PC-9 (cell line): Measurements from ENCODE around the gene RB1. TPM values are rescaled to one million over a fixed set of nuclear protein-coding genes. Genes with fewer than 3 reads are reported as not detected.

Experiments used
- BruUV-seq: library from RNA; stranded (reverse); fragments of 400-500 nt; replicated peaks from 2 replicates; lab custom pipeline; 2021; lab: Mats Ljungman, UMichigan
- CTCF ChIA-PET: fragments of 300-600 bp; sonication (Branson Sonifier 250); formaldehyde crosslinking; loops from one replicate; lab custom pipeline; 2022; ENCODE audit warnings: antibody characterized with exemption; lab: Charles Lee
- POLR2A ChIA-PET: fragments of 300-600 bp; sonication (Branson Sonifier 250); formaldehyde crosslinking; loops from one replicate; lab custom pipeline; 2022; ENCODE audit warnings: antibody characterized with exemption; ENCODE audit not compliant: unreplicated experiment; lab: Charles Lee
- DNase-seq, 2 experiments: peaks; one replicate each; pipeline versions ENCODE4 v3.0.0 to v3.0.0-alpha.2; 2015 to 2022; ENCODE audit warnings: mixed read lengths in 1 of 2
- H2AFZ ChIP-seq: fragments of 200-600 bp; sonication (generic); 2 replicates; pipeline ENCODE4 v1.8.1; 2017; ENCODE audit warnings: antibody characterized with exemption
- H3F3A ChIP-seq: fragments of 200-600 bp; sonication (generic); 2 replicates; pipeline ENCODE4 v1.8.1; 2017; ENCODE audit warnings: antibody characterized with exemption, mild to moderate bottlenecking, low read depth; ENCODE audit not compliant: insufficient read depth
- H3K27ac ChIP-seq: fragments of 200-600 bp; sonication (generic); 2 replicates; pipeline ENCODE4 v1.6.1; 2016; ENCODE audit warnings: mixed run types
- H3K27me3 ChIP-seq: fragments of 200-600 bp; sonication (generic); 2 replicates; pipeline ENCODE4 v1.6.1; 2016; ENCODE audit warnings: low read depth, mixed run types; ENCODE audit not compliant: insufficient read depth
- H3K36me3 ChIP-seq: fragments of 200-600 bp; sonication (generic); 2 replicates; pipeline ENCODE4 v1.6.1; 2016; ENCODE audit warnings: low read depth, mixed run types
- H3K4me1 ChIP-seq: fragments of 200-600 bp; sonication (generic); replicated peaks from 2 replicates; pipeline ENCODE4 v1.6.1; 2016; ENCODE audit warnings: mixed run types; ENCODE audit not compliant: insufficient read depth
- H3K4me2 ChIP-seq: fragments of 200-600 bp; sonication (generic); 2 replicates; pipeline ENCODE4 v1.6.1; 2017; ENCODE audit warnings: mixed run types
- H3K4me3 ChIP-seq: fragments of 200-600 bp; sonication (generic); 2 replicates; pipeline ENCODE4 v1.6.1; 2016; ENCODE audit warnings: mixed run types
- H3K79me2 ChIP-seq: fragments of 200-600 bp; sonication (generic); 2 replicates; pipeline ENCODE4 v1.6.1; 2017; ENCODE audit warnings: low read depth, mixed run types
- H3K9me2 ChIP-seq: fragments of 200-600 bp; sonication (generic); 2 replicates; pipeline ENCODE4 v1.8.1; 2017; ENCODE audit warnings: mild to moderate bottlenecking; ENCODE audit not compliant: insufficient read depth
- H3K9me3 ChIP-seq: fragments of 200-600 bp; sonication (generic); 2 replicates; pipeline ENCODE4 v1.8.1; 2016; ENCODE audit warnings: low read depth; ENCODE audit not compliant: insufficient read depth
- H4K20me1 ChIP-seq: fragments of 200-600 bp; sonication (generic); 2 replicates; pipeline ENCODE4 v1.8.1; 2017; ENCODE audit not compliant: insufficient read depth
- CTCF ChIP-seq: fragments of 200-600 bp; sonication (generic); conservative IDR thresholded peaks from 2 replicates; pipeline ENCODE4 v1.6.1; 2017; ENCODE audit warnings: mixed run types, antibody characterized with exemption, mild to moderate bottlenecking, moderate library complexity
- EZH2 ChIP-seq: fragments of 200-600 bp; sonication (generic); IDR thresholded peaks from 2 replicates; pipeline ENCODE4 v1.8.0; 2017; ENCODE audit warnings: antibody characterized with exemption, low read depth
- intact Hi-C: fragments of 100-400 bp; cut with micrococcal nuclease; formaldehyde crosslinking; loops from one replicate; pipeline ENCODE4 v1.10.0; 2022; ENCODE audit not compliant: unreplicated experiment
- total RNA-seq: library from RNA; stranded (reverse); gene quantifications from 2 replicates; pipeline ENCODE4 v1.2.3, GENCODE V29; 2021

RB1 gene
- total RNA-seq, 1 experiment from 2014 or later: 23.7 TPM

GRCh38 chr13:48483575-48483974 is 180.0 kb downstream of the RB1 start:
- H3K27me3 ChIP-seq: no peaks in the 10 kb centered on the region
- H2AFZ ChIP-seq: no peak overlapping the region
- no peak overlapping the region for H3K4me3 ChIP-seq
- TF ChIP-seq CTCF: no peak
- no peak for TF ChIP-seq EZH2
- ChIA-PET CTCF (no interaction called here), POLR2A (no interaction called here)
- H3K36me3 ChIP-seq: no peaks in the 10 kb centered on the region
- no peaks in the 10 kb centered on the region for H3K9me3 ChIP-seq
- H3K9me2 ChIP-seq: no peaks in the 10 kb centered on the region
- no peak overlapping the region for H3K4me2 ChIP-seq
- no peaks in the 10 kb centered on the region for H3K4me1 ChIP-seq
- H4K20me1 ChIP-seq: no peaks in the 10 kb centered on the region
- no TSS peak for BruUV-seq
- no peaks in the 10 kb centered on the region for H3K79me2 ChIP-seq
- no peak overlapping the region for H3K27ac ChIP-seq
- no peaks in the 10 kb centered on the region for H3F3A ChIP-seq
- intact Hi-C loops: no loop called here
- DNase-seq: no peak

DNA sequence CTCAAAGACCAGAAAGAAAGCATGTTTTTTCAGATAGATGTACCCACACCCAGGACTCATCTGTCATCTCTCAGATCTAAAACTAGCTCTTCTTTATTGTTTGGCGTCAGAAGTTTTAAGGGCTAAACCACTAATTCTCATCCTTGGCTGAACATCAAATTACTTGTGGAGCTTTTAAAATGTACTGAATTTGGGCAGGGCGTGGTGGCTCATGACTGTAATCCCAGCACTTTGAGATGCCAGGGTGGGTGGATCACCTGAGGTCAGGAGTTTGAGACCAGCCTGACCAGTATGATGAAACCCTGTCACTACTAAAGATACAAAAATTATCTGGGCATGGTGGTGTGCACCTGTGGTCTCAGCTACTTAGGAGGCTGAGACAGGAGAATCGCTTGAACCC is 181.9 kb downstream of the RB1 start:
- no peak for DNase-seq
- H3K4me3 ChIP-seq: no peak overlapping the region
- no peaks in the 10 kb centered on the region for H3K27me3 ChIP-seq
- ChIA-PET POLR2A (no interaction called here), CTCF (no interaction called here)
- H3K9me2 ChIP-seq: no peaks in the 10 kb centered on the region
- no peak overlapping the region for H3K4me2 ChIP-seq
- TF ChIP-seq EZH2 (no peak), CTCF (no peak)
- H3K27ac ChIP-seq: no peak overlapping the region
- no peaks in the 10 kb centered on the region for H3K4me1 ChIP-seq
- H3K9me3 ChIP-seq: no peaks in the 10 kb centered on the region
- BruUV-seq: no TSS peak
- no peaks in the 10 kb centered on the region for H3F3A ChIP-seq
- no peaks in the 10 kb centered on the region for H4K20me1 ChIP-seq
- intact Hi-C loops: no loop called here
- no peak overlapping the region for H2AFZ ChIP-seq
- no peaks in the 10 kb centered on the region for H3K79me2 ChIP-seq
- H3K36me3 ChIP-seq: no peaks in the 10 kb centered on the region

DNA sequence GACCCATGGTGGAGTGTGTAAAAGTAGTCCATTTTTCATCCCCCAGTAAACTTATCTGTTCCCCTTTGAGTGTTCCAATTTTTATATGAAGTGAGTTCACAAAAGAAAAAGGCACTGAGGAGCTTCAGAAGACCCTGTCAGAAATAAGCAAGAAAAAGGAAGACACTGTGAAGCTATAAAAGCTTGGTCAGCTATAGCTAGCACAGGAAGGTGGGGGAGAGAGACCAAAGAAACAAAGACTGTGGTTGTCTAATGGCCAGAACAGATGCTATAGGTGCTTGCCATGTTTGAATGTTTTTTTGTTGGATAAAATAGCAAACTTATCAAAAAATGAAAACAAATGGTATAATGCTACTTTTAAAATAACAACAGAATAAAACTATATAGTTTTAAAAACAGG is 182.8 kb downstream of the RB1 start:
- Histone ChIP-seq H3K9me3 (no peaks in the 10 kb centered on the region), H4K20me1 (no peaks in the 10 kb centered on the region), H3K4me1 (no peaks in the 10 kb centered on the region), H2AFZ (no peak overlapping the region), H3K4me3 (no peak overlapping the region), H3K9me2 (no peaks in the 10 kb centered on the region), H3K79me2 (no peaks in the 10 kb centered on the region), H3K27me3 (no peaks in the 10 kb centered on the region), H3K27ac (no peak overlapping the region), H3K36me3 (no peaks in the 10 kb centered on the region), H3F3A (no peaks in the 10 kb centered on the region), H3K4me2 (no peak overlapping the region)
- ChIA-PET CTCF (no interaction called here), POLR2A (no interaction called here)
- no peak for DNase-seq
- BruUV-seq: no TSS peak
- intact Hi-C loops: no loop called here
- TF ChIP-seq EZH2 (no peak), CTCF (no peak)
